DND-41 (cell line): Measurements from ENCODE around the gene CDK15.

Source experiments
- EZH2 ChIP-seq: IDR thresholded peaks from 3 replicates; pipeline ENCODE4 v1.6.1; 2012; ENCODE audit warnings: borderline replicate concordance, low read depth, mild to moderate bottlenecking, moderate library complexity, low read length, inconsistent platforms; ENCODE audit not compliant: severe bottlenecking
- TF ChIP-seq, protein P1 (sequence below): IDR thresholded peaks from 2 replicates; pipeline ENCODE4 v1.5.1; 2012; ENCODE audit warnings: borderline replicate concordance, low read length, moderate library complexity, mild to moderate bottlenecking; ENCODE audit not compliant: poor library complexity, severe bottlenecking; ENCODE audit errors: extremely low read depth

GRCh38 chr2:201835066-201835465 is 28.7 kb downstream of the CDK15 start:
- TF ChIP-seq, protein P1, sequence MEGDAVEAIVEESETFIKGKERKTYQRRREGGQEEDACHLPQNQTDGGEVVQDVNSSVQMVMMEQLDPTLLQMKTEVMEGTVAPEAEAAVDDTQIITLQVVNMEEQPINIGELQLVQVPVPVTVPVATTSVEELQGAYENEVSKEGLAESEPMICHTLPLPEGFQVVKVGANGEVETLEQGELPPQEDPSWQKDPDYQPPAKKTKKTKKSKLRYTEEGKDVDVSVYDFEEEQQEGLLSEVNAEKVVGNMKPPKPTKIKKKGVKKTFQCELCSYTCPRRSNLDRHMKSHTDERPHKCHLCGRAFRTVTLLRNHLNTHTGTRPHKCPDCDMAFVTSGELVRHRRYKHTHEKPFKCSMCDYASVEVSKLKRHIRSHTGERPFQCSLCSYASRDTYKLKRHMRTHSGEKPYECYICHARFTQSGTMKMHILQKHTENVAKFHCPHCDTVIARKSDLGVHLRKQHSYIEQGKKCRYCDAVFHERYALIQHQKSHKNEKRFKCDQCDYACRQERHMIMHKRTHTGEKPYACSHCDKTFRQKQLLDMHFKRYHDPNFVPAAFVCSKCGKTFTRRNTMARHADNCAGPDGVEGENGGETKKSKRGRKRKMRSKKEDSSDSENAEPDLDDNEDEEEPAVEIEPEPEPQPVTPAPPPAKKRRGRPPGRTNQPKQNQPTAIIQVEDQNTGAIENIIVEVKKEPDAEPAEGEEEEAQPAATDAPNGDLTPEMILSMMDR, result no peak
- no peak for TF ChIP-seq EZH2
